GM19452 (cell line): ENCODE results near the gene TMEM14B.
"Not testable (repeated sequence)": the region's sequence is repeated elsewhere in the genome, so short reads cannot be mapped to it uniquely, and the experiment has no call there.

ENCODE experiments used
- ATAC-seq: cut with Tn5 transposase; IDR thresholded peaks from one replicate; pipeline ENCODE4 v1.9.1; 2021; ENCODE audit not compliant: unreplicated experiment

TMEM14B gene

GRCh38 chr6:10745116-10745515 is 2.5 kb upstream of the TMEM14B start:
- no peak for ATAC-seq

GRCh38 chr6:10746915-10747250 is 722 bp upstream of the TMEM14B start:
- ATAC-seq, result no peak

DNA sequence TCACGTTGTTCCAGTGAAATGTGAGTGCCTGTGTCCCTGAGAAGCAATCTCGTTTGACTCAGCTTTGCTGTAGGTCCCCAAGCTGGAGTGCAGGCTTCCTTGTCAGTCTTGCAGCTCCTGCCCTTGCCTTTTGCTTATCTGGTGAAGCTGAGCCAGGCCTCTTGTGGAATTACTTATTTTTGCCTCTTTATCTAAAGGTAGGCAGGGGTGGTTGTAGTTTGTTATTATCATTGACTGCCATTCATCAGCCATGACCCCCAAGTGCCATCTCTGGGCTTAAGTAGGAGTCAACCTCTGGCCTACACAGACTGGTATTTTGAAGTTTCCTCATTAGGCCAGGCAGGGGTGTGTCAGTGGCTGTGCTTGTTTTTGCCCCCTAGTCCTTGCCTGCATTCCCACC is 2.1 kb downstream of the TMEM14B start:
- ATAC-seq, result no peak

DNA sequence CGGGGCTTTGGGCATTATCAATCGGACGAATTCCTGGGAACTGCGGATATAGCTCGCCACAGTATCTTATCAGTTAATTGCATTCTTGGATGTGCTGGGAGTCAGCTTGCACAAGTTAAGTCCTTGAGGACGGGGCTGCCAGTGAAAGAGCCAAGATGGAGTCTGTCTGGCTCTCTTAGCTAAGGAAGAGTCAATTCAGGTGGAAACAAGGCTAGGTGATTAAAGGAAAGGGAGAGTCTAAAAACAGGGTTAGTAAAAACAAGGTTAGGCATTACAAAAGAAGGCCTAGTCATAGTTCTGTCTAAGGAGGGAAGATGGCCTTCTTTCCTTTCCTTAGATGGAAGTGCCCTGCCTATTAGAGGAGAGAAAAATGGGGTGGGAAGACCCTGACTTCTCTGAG is 3.0 kb downstream of the TMEM14B start:
- ATAC-seq, result not testable (repeated sequence)

- not testable (repeated sequence) for ATAC-seq
Observed at GRCh38 chr6:10751757-10752156, 4.2 kb downstream of the TMEM14B start.

- no peak for ATAC-seq
Observed at GRCh38 chr6:10756085-10756484, 8.5 kb downstream of the TMEM14B start.

DNA sequence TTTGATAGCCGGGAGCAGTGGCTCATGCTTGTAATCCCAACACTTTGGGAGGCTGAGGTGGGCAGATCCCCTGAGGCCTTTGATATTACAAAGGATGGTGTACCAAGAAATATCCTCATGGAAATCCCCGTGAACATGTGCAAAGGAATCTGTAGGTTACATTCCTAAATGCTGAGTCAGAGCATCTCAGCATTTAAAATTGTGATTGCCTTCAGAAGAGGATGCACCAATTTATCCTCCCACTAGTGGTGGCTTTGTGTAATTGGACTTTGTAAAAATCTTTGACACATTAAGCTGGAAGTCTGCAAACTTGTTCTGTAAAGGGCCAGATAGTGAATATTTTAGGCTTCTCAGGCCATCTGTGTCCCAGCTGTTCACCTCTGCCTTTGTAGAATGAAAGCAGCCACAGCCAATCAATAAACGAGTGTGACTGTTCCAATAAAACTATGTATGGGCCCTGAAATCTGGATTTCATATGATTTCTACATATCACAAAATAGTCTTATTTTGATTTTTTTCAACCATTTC is 11.8 kb downstream of the TMEM14B start:
- ATAC-seq, result peak; percentile 69

DNA sequence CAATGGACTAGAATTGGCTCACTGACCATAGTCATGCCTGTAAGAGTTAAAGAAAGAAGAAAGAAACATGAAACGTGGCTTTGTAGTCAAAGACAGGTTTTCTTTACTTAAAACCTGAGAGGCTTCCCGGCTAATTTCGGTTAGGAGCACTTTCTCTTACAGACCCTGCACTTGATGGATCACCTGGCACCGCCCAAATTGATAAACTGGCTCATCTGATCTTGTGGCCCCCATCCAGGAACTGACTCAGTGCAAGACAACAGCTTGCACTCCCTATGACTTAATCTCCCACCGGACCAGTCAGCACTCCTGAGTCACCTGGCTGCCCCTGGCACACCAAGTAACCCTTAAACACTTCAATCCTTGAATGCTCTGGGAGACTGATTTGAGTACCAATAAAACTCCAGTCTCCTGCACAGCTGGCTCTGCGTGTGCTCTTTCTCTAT is 12.3 kb downstream of the TMEM14B start:
- ATAC-seq, result no peak

DNA sequence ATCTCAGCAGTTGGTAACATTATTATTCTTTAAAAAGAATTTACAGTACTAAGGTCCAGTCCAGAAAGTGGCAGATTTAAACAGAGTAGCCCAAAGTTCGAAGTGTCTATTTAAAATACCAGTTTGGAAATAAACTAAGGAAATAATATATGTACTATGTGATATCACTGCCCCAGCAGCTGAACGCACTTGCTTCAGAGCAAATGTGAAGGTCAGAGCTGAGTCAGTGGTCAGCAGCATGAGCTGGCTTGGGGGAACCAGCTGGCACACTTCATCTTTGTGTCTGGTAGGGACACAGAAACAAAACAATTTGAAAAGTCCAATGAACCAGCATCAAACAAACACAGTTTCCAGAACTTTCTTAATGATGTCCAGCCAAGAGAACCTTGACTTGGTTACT is 15.4 kb downstream of the TMEM14B start:
- no peak for ATAC-seq

DNA sequence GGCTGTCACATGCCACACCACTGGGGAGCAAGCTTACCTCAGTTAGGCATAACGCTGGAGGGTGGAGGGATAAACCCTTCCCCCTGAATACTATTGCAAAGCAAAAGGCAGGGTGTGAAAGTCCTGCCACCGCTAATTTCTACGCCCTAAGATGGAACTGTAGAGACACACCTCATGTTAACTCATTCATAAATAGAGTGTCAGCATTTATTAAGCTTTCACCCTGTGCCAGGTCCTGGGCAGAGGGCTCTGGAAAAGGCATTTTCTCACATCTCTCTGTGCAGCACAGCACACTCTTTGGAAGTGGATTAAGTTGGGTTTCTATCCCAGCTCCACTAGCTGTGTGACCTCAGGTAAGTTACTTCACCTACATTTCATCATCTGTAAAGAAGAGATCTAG is 21.8 kb downstream of the TMEM14B start:
- ATAC-seq, result no peak

DNA sequence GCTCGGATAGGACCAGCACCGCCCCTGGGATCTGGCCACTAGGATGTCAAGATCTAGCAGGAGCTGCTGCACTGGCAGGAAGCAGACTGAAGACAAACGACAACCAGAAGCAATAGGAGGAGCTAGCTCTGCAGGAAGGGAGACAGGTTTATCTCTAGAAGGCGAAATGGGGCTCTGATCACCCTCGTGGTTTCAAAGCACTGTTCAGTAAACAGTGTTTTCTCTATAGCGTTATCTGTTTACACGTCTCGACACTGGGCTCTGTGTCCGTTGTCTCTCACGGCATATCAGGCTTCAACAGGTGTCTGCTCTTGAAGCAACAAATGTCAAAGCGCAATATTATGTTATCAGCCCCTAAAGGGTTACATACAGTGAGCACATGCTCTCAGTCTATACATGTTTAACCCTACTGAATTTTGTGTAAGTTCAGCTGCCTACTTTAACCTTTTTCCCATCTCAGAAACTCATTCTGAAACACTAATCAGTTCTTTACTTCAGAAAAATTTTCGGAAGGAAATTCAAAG is 23.8 kb downstream of the TMEM14B start:
- ATAC-seq, result no peak

- no peak for ATAC-seq
Observed at GRCh38 chr6:10778230-10778629, 30.6 kb downstream of the TMEM14B start.

DNA sequence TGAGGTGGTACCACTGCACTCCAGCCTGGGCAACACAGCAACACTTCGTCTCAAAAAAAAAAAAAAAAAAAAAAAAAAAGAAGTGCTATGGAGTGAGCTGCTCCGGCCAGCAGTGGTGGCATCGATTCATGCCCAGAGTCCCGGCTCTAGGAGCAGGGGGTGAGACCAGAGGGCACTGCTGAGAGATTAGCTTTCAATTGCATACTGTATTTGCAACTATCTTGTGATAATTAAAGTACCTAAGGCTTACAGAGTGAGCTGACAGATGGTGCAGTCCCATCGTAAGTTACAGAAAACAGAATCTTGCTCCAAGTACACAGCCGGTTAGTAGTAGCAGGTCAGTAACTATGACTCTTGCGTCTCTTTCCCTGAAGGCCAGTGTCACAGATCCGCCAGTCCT is 31.5 kb downstream of the TMEM14B start:
- ATAC-seq, result no peak

DNA sequence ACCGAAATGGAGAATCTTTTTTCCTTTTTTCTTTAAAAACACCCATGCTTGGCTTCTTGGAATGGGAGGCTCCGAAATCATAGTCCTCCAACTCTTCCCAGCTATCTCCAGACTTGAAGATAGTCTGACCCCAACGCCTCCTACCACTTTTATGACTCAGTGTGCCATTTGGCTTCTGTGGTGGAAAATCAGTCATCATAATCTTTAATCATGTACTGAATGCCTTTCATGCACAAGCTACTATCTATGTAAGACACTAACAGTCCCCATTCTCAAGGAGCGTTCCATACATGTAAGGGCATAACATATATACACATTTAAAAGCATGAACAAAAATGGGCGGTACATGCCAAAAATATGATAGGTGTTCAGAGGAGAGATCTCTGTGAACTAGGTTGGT is 44.1 kb downstream of the TMEM14B start:
- ATAC-seq, result no peak

DNA sequence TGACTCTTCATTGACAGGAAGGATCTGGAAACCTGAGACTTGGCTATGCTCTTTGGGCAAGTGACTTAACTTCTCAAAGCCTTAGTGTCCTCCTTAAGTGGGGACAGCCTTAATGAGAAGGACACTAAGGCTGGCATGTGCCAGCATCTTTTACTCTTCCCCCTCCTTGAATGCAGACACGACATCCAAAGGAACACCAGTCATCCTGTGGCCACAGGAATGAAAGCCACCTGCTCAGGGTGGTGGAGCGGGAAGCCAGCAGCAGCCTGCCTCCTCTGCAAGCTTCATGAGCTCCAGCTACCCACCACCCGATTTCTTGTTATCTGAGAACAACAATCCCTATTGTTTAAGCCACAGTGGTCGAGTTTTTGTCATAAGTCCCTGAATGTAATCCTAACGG is 44.5 kb downstream of the TMEM14B start:
- no peak for ATAC-seq

GRCh38 chr6:10793035-10793434 is 45.4 kb downstream of the TMEM14B start:
- no peak for ATAC-seq

DNA sequence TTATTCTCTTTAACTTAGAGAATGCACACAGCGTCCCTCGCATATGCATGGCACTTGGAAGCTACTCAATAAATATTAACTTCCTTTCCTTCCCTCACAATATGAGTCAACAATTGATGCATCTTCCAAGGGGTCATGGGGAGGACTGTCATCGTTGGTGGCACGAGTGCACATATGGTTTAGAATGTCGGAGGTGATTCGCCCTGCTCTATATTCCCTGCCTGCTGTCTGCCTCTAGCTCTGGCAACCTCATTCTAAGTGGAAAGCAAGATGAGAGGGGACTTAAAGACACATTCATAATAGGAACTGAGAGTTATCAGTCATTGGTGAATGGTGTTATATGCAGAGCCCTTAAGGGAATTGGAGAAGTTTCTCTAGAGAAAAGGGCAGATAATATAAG is 46.1 kb downstream of the TMEM14B start:
- ATAC-seq, result no peak

DNA sequence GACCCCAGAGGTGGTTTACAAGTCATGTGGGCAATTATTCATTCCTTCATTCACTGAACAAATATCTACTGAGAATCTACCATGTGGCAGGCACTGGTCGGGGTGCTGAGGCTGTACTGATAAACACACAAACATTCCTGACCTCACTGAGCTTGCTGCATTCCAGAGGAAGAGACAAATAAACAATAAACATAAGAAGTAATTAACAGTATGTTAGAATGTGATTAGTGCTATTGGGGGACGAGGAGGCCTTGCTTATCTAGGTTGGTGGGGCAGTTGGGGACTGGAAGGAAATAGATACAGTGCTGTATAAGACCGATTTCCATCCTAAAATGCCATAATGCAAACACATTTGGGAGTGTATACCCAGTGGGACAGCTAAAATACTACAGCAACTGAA is 46.6 kb downstream of the TMEM14B start:
- no peak for ATAC-seq

DNA sequence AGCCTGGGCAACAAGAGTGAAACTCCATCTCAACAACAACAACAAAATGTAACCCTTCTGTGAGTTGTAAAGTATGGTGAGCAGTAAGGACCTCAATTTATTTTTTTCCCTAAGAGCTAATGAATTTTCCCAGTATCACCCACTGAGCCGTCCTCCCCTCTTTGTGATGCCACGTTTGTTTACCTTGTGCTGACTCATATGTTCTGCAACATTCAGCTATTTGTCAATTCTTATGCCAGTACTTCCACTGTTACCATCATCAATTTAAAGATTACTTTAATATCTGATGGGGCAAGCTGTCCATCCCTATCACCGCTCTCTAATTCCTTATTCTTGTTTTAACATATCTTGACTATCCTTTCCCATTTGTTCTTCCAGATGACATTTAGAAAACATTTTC is 53.2 kb downstream of the TMEM14B start:
- ATAC-seq, result no peak

- ATAC-seq, result peak; percentile 98
Observed at GRCh38 chr6:10801224-10801848, 53.7 kb downstream of the TMEM14B start.
